Ovary (tissue), 9 donors: ENCODE data around the gene HPCAL1. TPM values are rescaled to one million over a fixed set of nuclear protein-coding genes. Genes with fewer than 3 reads are reported as not detected.

Experiments
- DNase-seq, 5 donors: peaks; one replicate each; pipeline ENCODE4 v3.0.0-alpha.2; 2019 to 2020
- H3K27ac ChIP-seq, 2 donors: fragments of 200-600 bp; one replicate each; pipeline versions ENCODE4 v1.5.1 to v1.8.0; 2019 to 2022
- H3K27me3 ChIP-seq: fragments of 200-600 bp; one replicate; pipeline ENCODE4 v1.8.0; 2022
- H3K36me3 ChIP-seq: fragments of 200-600 bp; sonication (generic); one replicate; pipeline ENCODE4 v1.5.1; 2019
- H3K4me1 ChIP-seq: one replicate; pipeline ENCODE4 v1.8.1; 2013; ENCODE audit warnings: mild to moderate bottlenecking, moderate library complexity; ENCODE audit not compliant: insufficient read depth
- H3K4me3 ChIP-seq: fragments of 200-600 bp; sonication (generic); one replicate; pipeline ENCODE4 v1.5.1; 2017
- H3K9me3 ChIP-seq, 2 donors: fragments of 200-600 bp in 1 of 2; sonication (generic) in 1 of 2; one replicate each; pipeline versions ENCODE4 v1.5.1 to v1.8.1; 2013 to 2019; ENCODE audit warnings: mild to moderate bottlenecking in 1 of 2, moderate library complexity in 1 of 2
- CTCF ChIP-seq, 3 donors: fragments of 450-650 bp in 2 of 3; fragments of 200-600 bp in 1 of 3; IDR thresholded peaks; one replicate each; pipeline versions ENCODE4 v1.5.1 to v1.8.0; 2016 to 2022; ENCODE audit warnings: antibody characterized with exemption in 3 of 3, mild to moderate bottlenecking in 1 of 3
- EP300 ChIP-seq: sonication (generic); formaldehyde crosslinking; IDR thresholded peaks from one replicate; pipeline ENCODE4 v1.6.1; 2017; ENCODE audit warnings: antibody characterized with exemption
- POLR2A ChIP-seq: fragments of 450-650 bp; IDR thresholded peaks from one replicate; pipeline ENCODE4 v1.6.1; 2017; ENCODE audit warnings: antibody characterized with exemption, mild to moderate bottlenecking, moderate library complexity
- WGBS, 3 donors: extraction: QIAGEN DNeasy Blood & Tissue Kit in 1 of 3; methylation state at CpG; one replicate each; pipeline versions ENCODE4 v1.1.5 to v1.1.7; 2013 to 2017; 5-methylcytosine and 5-hydroxymethylcytosine counted together
- intact Hi-C, 4 donors: fragments of 100-400 bp; cut with DNase I; formaldehyde crosslinking; loops; one replicate each; pipeline versions ENCODE4 v1.11.0 to v1.15.1; 2022 to 2023
- polyA plus RNA-seq, 2 donors: library from polyadenylated mRNA; stranded (reverse); fragments of 200-250 nt in 1 of 2; fragments of 350-450 nt in 1 of 2; fragmentation: Illumina TruSeq in 1 of 2; extraction: RNeasy Lipid Tissue Mini Kit (QIAGEN cat#74804) in 1 of 2; gene quantifications; one replicate each; pipeline ENCODE4 v1.2.3, GENCODE V29; 2013 to 2014
- total RNA-seq, 7 donors: library from RNA; depleted of rRNA in 2 of 7; stranded (reverse); fragments of >200 nt in 2 of 7; fragmentation: NEBNext Ultra II Directional in 3 of 7; extraction: Animal tissue kit (Norgen Biotek cat#: 25700) in 3 of 7; gene quantifications; one replicate each; pipeline versions ENCODE4 v1.1.0 to v1.2.4, GENCODE V29; 2016 to 2023
- donor health status: DM: no; HTN: no; CAD: no; lungs with moderate emphysema.
- donor health status: DM: no; HTN: no; CAD: no.
- donor health status: Bipolar disorder and iron deficiency.
- donor health status: DM: yes; HTN: yes; CAD: no.
- donor health status: DM: no; HTN: no; CAD: no.
- donor health status: DM: yes; HTN: yes; CAD: no.

HPCAL1 gene
- total and polyA plus RNA-seq, 9 donors: 11.4 to 69.5 (median 18.5) TPM

DNA sequence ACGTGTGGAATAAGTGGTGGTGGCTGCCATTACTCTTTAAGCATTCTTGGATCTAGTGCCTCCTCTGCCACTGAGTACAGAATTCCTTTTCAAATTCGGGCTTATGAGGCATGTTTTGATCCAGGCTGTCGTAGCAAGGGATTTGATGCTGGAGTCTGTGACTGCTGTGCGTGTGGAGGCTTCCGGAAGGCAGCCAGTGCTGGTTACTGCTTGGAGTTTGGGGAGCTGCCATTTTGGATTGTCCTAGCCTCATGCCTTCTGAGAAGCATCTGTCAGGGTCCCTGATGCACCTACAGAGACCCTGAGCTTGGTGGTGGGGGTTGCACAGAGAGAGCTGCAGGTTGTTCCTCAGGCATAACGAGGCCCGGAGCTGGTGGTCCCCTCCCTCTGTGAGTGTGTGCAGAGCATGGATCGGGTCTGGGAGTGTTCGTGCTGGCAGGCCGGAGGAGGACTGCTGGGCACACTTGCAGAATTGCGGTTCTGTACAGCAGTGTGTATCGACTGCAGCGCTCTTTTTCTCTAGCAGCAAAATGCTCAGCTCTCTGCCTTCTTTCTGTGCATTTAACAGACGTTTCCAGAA is 7.7 kb downstream of the HPCAL1 start:
- DNase-seq: no peak
- TF ChIP-seq CTCF (IDR thresholded peaks at IDR 0.05): no peak
- TF ChIP-seq POLR2A: no peak
- no peak for TF ChIP-seq EP300
- 90 to 93% (median 93%) methylated on average over 14 of the region's 14 CpGs for WGBS, 3 donors
- peaks cover 7% of the 10 kb centered on the region for H3K4me1 ChIP-seq
- intact Hi-C loops: no loop called here
- H3K27ac ChIP-seq: no peak overlapping the region
- H3K9me3 ChIP-seq: no peaks in the 10 kb centered on the region
- no peaks in the 10 kb centered on the region for H3K27me3 ChIP-seq
- no peaks in the 10 kb centered on the region for H3K36me3 ChIP-seq
- H3K4me3 ChIP-seq: no peak overlapping the region

GRCh38 chr2:10311736-10312135 is 9.0 kb downstream of the HPCAL1 start:
- TF ChIP-seq EP300 (no peak), POLR2A (no peak), CTCF (IDR thresholded peaks at IDR 0.05) (no peak)
- no peak for DNase-seq
- intact Hi-C loops: no loop called here
- Histone ChIP-seq H3K4me1 (peaks cover 7% of the 10 kb centered on the region), H3K27ac (no peak overlapping the region), H3K36me3 (no peaks in the 10 kb centered on the region), H3K4me3 (no peak overlapping the region), H3K9me3 (no peaks in the 10 kb centered on the region), H3K27me3 (no peaks in the 10 kb centered on the region)
- WGBS, 3 donors: 73 to 83% (median 73%) methylated on average over 4 of the region's 4 CpGs

GRCh38 chr2:10312437-10312957 is 9.8 kb downstream of the HPCAL1 start:
- no peaks in the 10 kb centered on the region for H3K36me3 ChIP-seq
- intact Hi-C loops: no loop called here
- TF ChIP-seq POLR2A (no peak), CTCF (IDR thresholded peaks at IDR 0.05) (no peak), EP300 (no peak)
- no peaks in the 10 kb centered on the region for H3K27me3 ChIP-seq
- no peaks in the 10 kb centered on the region for H3K9me3 ChIP-seq
- H3K27ac ChIP-seq: no peak overlapping the region
- H3K4me1 ChIP-seq: peaks cover 4% of the 10 kb centered on the region
- no peak for DNase-seq
- WGBS, 3 donors: 92 to 98% (median 93%) methylated on average over 5 of the region's 5 CpGs
- no peak overlapping the region for H3K4me3 ChIP-seq

DNA sequence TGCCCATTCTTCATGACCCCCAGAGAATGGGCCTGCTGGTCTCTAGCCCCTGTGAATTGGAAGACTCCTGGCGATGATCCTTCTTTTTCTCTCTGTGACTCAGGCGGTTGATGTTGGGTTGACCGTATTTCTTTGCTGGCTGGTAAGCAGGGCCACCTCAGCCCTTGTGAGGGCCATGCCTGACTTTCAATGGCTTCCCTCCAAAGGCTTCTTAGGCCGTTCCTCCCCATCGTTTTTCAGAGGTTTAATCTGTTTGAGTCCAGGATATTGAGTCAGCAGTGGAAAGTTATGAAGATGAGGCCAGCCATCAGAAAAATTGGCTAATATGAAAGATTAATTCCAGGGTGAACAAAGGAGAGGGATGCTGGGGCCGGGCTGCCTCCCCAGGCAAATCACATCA is 13.6 kb downstream of the HPCAL1 start:
- WGBS, 3 donors: 53 to 73% (median 69%) methylated on average over 6 of the region's 6 CpGs
- intact Hi-C loops: no loop called here
- no peaks in the 10 kb centered on the region for H3K27me3 ChIP-seq

More for the DNA sequence above, 13.6 kb downstream of the HPCAL1 start:
- H3K4me3 ChIP-seq: no peak overlapping the region
- no peaks in the 10 kb centered on the region for H3K4me1 ChIP-seq
- TF ChIP-seq POLR2A (no peak), CTCF (IDR thresholded peaks at IDR 0.05) (no peak), EP300 (no peak)
- no peaks in the 10 kb centered on the region for H3K36me3 ChIP-seq
- no peak for DNase-seq
- no peaks in the 10 kb centered on the region for H3K9me3 ChIP-seq
- no peak overlapping the region for H3K27ac ChIP-seq
